Fibroblast of upper back skin (primary cell): ENCODE results near the gene IARS1.

Experiments
- DNase-seq: peaks from one replicate; pipeline ENCODE4 v3.0.0-alpha.2; 2013

The IARS1 gene

GRCh38 chr9:92293452-92294296 lies at the start of gene IARS1:
TSS of gene IARS1 (minus strand) at chr9:92293697. CDS start at chr9:92289419, 4,278 bp downstream.
- peak; percentile 99 for DNase-seq

GRCh38 chr9:92342825-92343488 lies 49.5 kb upstream of the IARS1 start:
- DNase-seq = peak; percentile 28

GRCh38 chr9:92341578-92341977 lies 48.1 kb upstream of the IARS1 start:
- no peak for DNase-seq

- no peak for DNase-seq
These were observed 39.8 kb upstream of the IARS1 start for GRCh38 chr9:92333282-92333634.

- DNase-seq = peak; percentile 17
These were observed 39.2 kb upstream of the IARS1 start for GRCh38 chr9:92332577-92333281.

- peak; percentile 65 for DNase-seq
These were observed 34.7 kb upstream of the IARS1 start for GRCh38 chr9:92328225-92328624.

GRCh38 chr9:92327283-92327850 lies 33.9 kb upstream of the IARS1 start:
- no peak for DNase-seq

GRCh38 chr9:92325991-92326500 lies 32.5 kb upstream of the IARS1 start:
- no peak for DNase-seq

- DNase-seq = peak; percentile 87
These were observed 31.9 kb upstream of the IARS1 start, which contains the start of the genes CENPP and NOL8 for GRCh38 chr9:92325269-92325990. TSS of gene CENPP (plus strand) at chr9:92325953. TSS of gene NOL8 (minus strand) at chr9:92325350. CDS start at chr9:92324161, 1,189 bp downstream.

GRCh38 chr9:92324889-92325268 lies 31.4 kb upstream of the IARS1 start:
- DNase-seq = no peak

- no peak for DNase-seq
These were observed 30.9 kb upstream of the IARS1 start for GRCh38 chr9:92324431-92324830.

GRCh38 chr9:92315456-92315855 lies 22.0 kb upstream of the IARS1 start:
- no peak for DNase-seq

- no peak for DNase-seq
These were observed 20.1 kb upstream of the IARS1 start for GRCh38 chr9:92313624-92314012.

GRCh38 chr9:92312887-92313623 lies 19.6 kb upstream of the IARS1 start:
- no peak for DNase-seq

- no peak for DNase-seq
These were observed 17.1 kb upstream of the IARS1 start for GRCh38 chr9:92310562-92310961.

- no peak for DNase-seq
These were observed 15.4 kb upstream of the IARS1 start for GRCh38 chr9:92308893-92309292.

- no peak for DNase-seq
These were observed 7.4 kb upstream of the IARS1 start for GRCh38 chr9:92300936-92301335.

GRCh38 chr9:92299116-92299515 lies 5.6 kb upstream of the IARS1 start:
- no peak for DNase-seq

GRCh38 chr9:92298036-92298435 lies 4.5 kb upstream of the IARS1 start:
- DNase-seq = no peak

GRCh38 chr9:92297611-92298010 lies 4.1 kb upstream of the IARS1 start:
- DNase-seq = no peak

GRCh38 chr9:92295827-92296258 lies 2.3 kb upstream of the IARS1 start:
- DNase-seq = no peak
